GM18505 (cell line): ENCODE results near the gene SYT17.

Source experiments
- ATAC-seq: cut with Tn5 transposase; IDR thresholded peaks from one replicate; pipeline ENCODE4 v1.9.1; 2021; ENCODE audit not compliant: unreplicated experiment
- POLR2A ChIP-seq: IDR thresholded peaks from 4 replicates; pipeline ENCODE4 v1.6.1; 2011; ENCODE audit warnings: borderline replicate concordance; ENCODE audit not compliant: insufficient read depth, insufficient read length; ENCODE audit errors: extremely low read depth

The SYT17 gene

GRCh38 chr16:19225651-19226050 lies 57.6 kb downstream of the SYT17 start:
- no peak for ATAC-seq
- no peak for TF ChIP-seq POLR2A

- no peak for ATAC-seq
- TF ChIP-seq POLR2A = no peak
Observed at GRCh38 chr16:19227643-19228042, 59.6 kb downstream of the SYT17 start.

- no peak for TF ChIP-seq POLR2A
- ATAC-seq = no peak
Observed at GRCh38 chr16:19228052-19228451, 60.0 kb downstream of the SYT17 start.

GRCh38 chr16:19228575-19228974 lies 60.5 kb downstream of the SYT17 start:
- no peak for TF ChIP-seq POLR2A
- no peak for ATAC-seq

- no peak for TF ChIP-seq POLR2A
- no peak for ATAC-seq
Observed at GRCh38 chr16:19230575-19230974, 62.5 kb downstream of the SYT17 start.

- no peak for TF ChIP-seq POLR2A
- no peak for ATAC-seq
Observed at GRCh38 chr16:19231881-19232280, 63.8 kb downstream of the SYT17 start.

GRCh38 chr16:19232988-19233387 lies 64.9 kb downstream of the SYT17 start:
- no peak for TF ChIP-seq POLR2A
- no peak for ATAC-seq

GRCh38 chr16:19235478-19235877 lies 67.4 kb downstream of the SYT17 start:
- ATAC-seq = no peak
- TF ChIP-seq POLR2A = no peak

GRCh38 chr16:19235886-19236285 lies 67.8 kb downstream of the SYT17 start:
- ATAC-seq = no peak
- no peak for TF ChIP-seq POLR2A

GRCh38 chr16:19236561-19237209 lies 68.6 kb downstream of the SYT17 start:
- TF ChIP-seq POLR2A = no peak
- ATAC-seq = no peak

- no peak for ATAC-seq
- TF ChIP-seq POLR2A = no peak
Observed at GRCh38 chr16:19238406-19238805, 70.4 kb downstream of the SYT17 start.

GRCh38 chr16:19239511-19240155 lies 71.6 kb downstream of the SYT17 start:
- ATAC-seq = no peak
- no peak for TF ChIP-seq POLR2A

- ATAC-seq = no peak
- TF ChIP-seq POLR2A = no peak
Observed at GRCh38 chr16:19240494-19240893, 72.5 kb downstream of the SYT17 start.

- TF ChIP-seq POLR2A = no peak
Observed at GRCh38 chr16:19241512-19241911, 73.5 kb downstream of the SYT17 start.

GRCh38 chr16:19242186-19242585 lies 74.1 kb downstream of the SYT17 start:
- no peak for ATAC-seq
- no peak for TF ChIP-seq POLR2A

More at GRCh38 chr16:19241512-19241911, 73.5 kb downstream of the SYT17 start:
- ATAC-seq = no peak

GRCh38 chr16:19242987-19243575 lies 75.0 kb downstream of the SYT17 start:
- ATAC-seq = no peak
- TF ChIP-seq POLR2A = no peak
